GM19438 (cell line): ENCODE data around the gene ULK4.
"Not testable (repeated sequence)": the region's sequence is repeated elsewhere in the genome, so short reads cannot be mapped to it uniquely, and the experiment has no call there.

Experiments
- ATAC-seq: cut with Tn5 transposase; IDR thresholded peaks from one replicate; pipeline ENCODE4 v1.9.1; 2021; ENCODE audit warnings: low read depth; ENCODE audit not compliant: unreplicated experiment

The ULK4 gene

DNA sequence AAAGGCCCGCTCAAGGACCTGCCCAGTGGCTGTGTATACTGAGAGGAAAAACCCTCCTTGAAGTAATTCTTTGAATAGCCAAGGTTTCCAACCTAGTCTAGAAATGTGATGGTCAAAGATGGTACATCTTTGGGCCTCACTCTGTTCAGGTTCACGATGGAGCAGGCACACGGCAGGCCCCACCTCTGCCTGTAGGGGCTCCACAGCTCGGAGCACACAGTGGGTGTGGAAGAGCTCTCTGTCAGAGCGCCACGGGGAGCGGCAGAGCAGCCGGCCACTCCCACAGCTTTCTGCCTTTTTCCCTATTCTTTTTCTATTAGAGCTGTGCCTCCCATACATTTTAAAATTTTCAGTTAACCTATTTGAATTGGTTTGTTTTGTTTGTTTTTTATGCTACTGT is 673.1 kb downstream of the ULK4 start:
- no peak for ATAC-seq

DNA sequence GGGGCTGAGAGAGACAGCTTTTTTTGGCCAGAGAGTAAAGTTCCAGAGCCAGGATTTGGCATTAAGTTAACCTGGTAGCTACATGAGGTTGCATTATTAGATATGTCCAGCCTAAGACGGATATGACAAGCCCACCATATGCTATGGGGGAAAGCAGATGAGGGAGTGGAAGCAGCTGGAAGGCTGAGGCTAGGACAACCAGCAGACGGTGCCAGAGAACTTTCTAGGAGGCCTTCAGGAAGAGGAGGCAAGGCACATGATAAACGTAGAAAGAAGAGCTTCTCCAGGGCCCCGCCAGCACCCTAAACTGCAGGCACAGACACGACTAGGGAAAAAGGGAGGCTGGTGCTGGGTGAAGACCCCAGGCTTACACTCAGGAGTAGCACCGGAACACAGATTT is 675.6 kb downstream of the ULK4 start:
- no peak for ATAC-seq

DNA sequence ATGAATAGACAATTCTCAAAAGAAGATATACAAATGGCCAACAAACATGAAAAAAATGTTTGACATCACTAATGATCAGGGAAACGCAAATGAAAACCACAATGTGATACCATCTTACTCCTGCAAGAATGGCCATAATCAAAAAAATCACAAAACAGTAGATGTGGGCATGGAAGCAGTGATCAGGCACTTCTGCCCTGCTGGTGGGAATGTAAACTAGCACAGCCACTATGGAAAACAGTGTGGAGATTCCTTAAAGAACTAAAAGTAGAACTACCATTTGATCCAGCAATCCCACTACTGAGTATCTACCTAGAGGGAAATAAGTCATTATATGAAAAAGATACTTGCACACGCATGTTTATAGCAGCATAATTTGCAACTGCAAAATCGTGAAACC is 677.0 kb downstream of the ULK4 start:
- ATAC-seq = not testable (repeated sequence)

DNA sequence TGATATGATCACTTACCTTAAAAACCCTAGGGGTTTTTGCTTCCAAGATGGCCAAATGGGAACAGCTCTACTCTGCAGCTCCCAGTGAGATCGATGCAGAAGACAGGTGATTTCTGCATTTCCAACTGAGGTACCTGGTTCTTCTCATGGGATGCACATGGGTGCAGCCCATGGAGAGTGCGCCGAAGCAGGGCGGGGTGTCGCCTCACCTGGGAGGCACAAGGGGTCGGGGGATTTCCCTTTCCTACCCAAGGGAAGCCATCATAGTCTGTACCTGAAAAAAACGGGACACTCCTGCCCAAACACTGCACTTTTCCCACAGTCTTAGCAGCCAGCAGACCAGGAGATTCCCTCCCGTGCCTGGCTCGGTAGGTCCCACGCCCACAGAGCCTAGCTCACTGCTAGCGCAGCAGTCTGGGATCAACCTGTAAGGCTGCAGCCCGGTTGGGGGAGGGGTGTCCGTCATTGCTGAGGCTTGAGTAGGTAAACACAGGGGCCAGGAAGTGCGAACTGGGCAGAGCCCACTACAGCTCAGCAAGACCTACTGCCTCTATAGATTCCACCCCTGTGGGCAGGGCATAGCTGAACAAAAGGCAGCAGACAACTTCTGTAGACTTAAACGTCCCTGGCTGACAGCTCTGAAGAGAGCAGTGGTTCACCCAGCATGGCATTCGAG is 684.0 kb downstream of the ULK4 start:
- no peak for ATAC-seq

DNA sequence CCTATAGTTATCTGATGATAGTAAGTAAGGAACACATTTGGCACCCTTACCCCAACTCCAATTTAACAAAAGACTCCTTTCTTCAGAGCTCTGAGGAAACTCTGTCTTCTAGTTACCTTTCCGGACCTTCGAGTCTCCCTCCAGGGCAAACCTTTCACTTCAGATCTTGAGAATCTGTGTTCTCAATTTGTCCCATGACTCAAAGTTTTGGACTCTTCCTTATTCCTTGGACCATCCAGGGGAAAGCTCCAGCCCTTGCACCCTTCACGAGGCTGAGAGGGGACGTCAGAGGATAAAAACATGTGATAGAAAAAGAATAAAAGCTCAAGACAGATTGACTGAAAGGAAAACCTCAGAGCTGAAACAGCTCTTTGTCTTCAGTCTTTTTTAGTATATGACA is 685.7 kb downstream of the ULK4 start:
- no peak for ATAC-seq

DNA sequence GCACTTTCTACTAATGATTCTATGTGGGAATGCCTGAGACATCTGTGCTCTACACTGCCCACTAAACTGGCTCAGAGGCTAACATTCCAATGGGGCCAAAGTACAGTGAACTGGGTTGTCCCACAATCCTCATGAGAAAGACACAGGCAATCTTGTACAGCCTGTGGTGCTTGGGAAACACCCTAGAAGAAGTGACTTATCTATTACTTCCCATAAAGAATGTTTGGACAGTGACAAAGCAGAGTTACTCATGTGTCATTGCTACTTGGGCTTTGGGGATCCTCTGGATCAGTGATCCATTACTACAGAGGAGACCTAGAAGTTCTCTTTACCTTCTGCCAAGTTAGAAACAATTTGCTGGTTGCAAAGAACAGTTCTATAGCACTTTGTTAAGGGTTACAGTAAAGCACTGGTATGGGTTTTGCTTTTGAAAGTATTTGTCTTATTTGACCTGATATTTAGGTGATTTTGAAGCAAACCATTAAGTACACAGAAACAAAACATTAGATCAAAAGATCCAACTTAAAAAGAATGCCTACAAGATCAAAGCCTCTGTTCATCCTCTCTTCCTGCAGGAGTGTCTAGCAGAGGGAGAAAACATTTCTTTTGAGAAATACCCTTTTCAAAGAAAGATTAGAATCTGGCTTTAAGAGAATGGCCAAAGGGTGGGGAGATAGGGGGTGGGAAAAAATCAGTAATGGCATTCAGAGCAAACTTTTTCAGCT is 686.8 kb downstream of the ULK4 start:
- no peak for ATAC-seq

DNA sequence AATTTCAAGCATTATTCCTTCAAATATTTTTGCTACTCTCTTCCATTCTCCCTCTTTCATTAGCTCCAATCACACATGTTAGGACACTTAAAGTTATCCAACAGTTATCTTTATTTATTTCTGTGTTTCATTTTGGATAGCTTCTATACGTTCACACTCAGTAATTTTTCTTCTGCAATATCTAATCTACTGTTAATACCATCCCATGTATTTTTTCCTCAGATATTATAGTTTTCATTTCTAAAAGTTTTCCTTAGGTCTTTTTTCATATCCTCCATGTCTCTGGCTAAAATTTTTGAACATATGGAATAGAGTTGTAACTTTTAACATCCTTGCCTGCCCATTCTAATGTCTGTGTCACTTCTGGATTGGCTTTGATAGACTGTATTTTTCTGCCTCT is 689.2 kb downstream of the ULK4 start:
- no peak for ATAC-seq

DNA sequence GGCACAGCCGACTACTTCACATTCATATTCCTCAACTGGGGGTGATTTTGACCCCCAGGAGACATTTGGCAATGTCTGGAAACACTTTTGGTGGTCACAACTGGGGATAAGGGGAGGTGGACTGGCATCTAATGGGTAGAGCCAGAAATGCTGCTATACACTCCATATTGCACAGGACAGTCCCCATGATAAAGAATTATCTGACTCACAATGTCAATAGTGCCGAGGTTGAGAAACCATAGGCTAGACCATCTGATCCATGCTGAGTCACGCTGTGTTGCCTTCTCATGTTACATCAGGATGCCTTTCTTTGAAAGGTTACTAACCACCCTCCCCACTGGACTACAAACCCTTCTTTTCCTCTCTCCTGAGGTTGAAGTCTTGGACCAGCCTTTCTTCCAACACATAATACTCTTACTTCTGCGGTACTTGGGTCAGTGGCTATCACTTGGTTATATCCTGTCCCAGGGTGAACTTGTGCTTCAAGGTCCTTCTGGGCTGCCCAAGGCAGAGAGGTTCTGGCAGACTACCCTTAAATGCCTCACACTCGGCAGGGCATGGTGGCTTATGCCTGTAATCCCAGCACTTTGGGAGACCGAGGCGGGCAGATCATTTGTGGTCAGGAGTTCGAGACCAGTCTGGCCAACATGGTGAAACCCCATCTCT is 693.8 kb downstream of the ULK4 start:
- no peak for ATAC-seq

DNA sequence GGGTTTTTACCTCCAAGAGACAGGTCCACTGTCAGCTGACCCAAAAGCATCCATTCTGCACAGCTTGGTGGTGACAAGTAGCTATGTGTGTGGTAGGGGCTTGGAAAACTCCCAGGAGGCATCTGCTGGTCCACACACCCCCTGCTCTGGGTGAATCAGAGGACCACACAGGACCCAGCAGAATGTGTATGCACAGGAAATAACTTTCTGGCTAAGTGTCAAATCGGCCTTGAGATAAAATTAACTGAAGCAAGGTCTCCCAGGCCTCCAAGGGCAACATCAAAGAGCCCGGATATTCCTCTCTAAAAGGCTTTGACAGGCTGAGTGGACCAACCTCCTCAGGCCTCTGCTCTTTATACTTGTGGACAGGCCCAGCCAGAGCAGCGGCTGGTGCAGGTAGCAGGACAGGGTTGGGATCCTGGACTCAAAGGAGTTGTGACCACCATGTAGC is 696.1 kb downstream of the ULK4 start:
- no peak for ATAC-seq

DNA sequence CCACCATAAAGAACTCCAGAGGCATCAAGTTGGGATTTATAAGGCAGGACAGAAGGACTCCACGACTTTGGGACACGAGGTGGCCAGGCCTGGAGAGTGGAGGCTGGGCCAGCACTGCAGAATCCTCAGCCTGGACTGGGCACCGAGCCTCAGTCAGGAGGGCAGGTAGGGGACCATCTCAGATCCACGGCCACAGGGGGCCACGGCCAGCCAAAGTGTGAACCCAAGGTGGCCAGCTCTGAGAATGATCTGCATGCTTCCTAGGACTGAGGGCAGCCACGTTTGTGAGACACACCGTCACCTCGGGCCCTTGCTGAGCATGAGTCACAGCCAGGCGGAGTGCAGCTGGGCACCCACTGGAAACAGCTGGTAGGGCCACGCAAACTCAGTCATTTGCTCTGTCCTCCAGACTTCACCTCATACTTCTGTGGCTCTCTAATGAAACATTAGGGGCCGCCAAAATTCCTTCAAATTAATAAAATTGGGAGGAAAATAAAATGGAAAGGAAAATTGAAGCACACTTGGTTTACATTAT is 696.8 kb downstream of the ULK4 start:
- ATAC-seq = no peak

DNA sequence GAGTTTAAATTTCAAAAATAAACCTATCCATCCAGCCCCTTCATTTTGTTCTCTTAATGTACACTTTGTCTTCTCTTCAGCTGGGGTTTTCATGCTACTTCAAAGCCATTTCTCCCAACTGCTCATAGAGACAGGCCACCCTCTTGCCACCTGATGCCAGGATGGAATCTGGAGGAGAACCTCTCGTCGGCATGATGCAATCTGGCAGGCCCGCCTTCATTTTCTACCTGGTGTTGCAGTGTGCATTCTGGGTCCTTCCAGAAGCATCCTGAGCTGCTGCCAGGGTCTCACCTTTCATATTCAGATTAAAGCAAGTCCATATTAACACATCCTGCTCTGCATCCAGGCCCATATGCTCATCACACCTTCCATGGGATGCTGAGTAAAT is 701.8 kb downstream of the ULK4 start:
- ATAC-seq = no peak

DNA sequence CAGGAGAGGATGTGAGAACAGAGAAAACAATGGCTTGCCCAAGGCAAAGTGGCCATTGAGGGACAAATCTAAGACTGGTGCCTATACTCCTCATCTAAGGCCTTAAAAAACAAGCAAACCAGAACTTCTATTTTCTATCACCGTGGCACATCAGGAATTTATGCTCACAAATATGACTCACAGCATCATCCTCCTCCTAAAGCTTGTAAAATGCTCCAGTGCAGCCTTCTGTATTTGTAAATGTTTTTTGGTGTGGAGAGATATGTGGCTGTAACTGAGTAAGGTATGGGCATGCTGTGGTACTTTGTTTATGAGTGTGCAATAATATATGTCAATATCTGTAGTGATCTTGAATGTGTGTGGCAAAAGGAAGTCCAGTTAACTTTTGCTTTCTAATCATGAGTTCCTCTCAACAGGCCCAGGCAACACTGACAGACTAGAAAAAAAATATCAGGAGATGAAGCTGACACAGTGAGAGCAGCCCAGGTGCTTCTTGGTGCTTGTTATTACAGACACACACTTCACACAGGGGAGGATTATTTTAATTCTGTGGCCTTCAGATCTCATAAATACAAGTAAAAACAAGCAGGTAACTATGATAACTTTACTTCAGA is 702.3 kb downstream of the ULK4 start:
- ATAC-seq = no peak

DNA sequence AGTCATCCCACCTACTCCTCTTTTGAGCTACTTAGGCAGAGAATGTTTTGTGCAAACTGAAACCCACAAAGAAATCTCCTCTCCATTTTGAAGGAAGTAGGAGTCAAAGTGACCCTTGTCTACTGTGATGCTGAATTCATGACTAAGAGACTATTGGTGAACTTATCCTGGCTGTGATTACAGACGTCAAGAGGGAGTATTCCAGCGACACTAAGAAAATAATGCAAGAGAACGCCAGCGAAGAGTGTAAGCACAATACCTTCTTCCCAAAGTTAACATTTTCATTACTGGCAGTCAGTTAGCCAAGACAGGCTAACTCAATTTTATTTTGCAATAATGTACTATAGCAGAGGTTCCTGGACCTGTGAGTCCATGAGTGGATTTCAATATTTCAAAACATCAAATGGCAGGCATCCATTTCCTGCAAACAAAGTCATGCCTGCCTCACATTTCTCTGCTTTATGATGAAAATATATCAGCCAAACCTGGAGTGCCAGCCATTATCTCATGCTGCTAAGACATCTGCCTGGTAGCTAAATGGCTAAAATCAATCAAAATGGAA is 703.6 kb downstream of the ULK4 start:
- no peak for ATAC-seq

DNA sequence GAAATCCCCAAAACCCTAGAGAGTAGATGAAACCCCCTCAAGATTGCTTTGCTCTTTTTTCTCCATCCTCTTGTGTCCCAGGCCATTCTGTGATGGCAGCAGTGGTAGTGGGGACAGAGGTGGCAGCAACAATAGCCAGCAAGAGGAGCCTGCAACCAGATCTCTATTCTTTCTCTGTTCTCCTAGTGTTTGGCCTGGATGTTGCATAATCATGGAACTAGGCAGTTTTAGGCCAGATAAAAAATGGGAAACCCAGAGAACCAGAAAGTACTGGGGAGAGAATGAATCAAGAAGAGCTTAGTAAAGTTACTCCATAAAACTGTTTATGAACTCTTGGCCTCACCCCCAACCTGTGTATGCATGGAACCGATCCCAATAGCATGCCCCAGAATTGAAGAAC is 710.3 kb downstream of the ULK4 start:
- ATAC-seq = no peak

DNA sequence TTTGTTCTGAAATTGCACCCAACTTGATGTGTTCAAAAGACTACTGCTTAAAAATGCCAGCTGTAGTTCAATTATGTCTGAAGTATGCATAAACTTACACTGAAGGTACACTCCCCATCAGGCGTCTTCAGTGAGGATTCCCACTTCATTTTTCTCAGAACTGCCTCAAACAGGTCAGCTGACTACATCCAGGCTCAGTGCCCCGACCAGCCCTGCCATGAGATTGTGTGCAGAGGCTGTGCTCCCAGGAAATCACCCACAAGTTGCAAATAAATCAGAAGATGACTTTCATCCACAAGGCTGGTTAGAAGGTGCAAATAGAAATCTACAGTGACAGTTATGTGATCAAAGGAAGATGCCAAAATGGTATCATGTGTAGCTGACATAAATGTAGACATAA is 711.1 kb downstream of the ULK4 start:
- no peak for ATAC-seq

DNA sequence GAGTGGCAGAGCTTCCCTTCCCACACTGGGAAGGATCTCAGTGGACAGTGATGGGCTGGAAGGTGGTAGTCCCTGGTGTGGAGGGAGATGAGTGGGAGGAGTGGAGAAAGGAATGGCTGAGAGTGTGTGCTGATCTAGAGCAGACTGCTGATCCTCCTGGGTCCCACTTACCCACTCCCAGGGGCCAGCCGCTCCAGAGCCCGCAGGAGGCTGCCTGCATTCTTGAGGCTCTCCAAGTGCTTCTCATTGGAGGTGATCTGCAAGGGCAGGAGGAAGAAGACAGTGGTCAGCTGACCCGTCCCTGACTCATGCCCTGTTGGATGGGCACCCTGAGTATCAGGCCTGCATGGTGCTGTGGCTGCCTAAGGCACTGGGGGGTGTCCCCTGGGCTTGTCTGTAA is 712.6 kb downstream of the ULK4 start:
- no peak for ATAC-seq

DNA sequence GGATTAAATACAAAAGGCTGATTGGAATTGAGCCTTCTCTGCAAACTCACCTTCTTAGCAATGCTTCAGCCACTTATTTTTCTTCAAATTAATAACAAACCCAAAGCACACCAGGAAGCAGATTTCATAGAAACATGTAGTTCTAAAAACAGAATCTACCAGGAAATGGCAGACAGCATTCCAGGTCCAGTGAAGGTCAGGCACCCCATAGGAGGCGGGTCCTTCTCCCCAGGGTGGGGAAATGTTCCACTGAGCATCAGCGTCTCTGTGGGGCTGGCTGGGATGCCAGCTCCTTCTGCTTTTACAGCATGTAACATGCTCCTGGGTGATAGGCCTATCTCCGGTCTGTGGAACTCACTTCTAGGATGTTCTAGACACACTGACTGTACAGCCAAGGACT is 713.4 kb downstream of the ULK4 start:
- no peak for ATAC-seq

DNA sequence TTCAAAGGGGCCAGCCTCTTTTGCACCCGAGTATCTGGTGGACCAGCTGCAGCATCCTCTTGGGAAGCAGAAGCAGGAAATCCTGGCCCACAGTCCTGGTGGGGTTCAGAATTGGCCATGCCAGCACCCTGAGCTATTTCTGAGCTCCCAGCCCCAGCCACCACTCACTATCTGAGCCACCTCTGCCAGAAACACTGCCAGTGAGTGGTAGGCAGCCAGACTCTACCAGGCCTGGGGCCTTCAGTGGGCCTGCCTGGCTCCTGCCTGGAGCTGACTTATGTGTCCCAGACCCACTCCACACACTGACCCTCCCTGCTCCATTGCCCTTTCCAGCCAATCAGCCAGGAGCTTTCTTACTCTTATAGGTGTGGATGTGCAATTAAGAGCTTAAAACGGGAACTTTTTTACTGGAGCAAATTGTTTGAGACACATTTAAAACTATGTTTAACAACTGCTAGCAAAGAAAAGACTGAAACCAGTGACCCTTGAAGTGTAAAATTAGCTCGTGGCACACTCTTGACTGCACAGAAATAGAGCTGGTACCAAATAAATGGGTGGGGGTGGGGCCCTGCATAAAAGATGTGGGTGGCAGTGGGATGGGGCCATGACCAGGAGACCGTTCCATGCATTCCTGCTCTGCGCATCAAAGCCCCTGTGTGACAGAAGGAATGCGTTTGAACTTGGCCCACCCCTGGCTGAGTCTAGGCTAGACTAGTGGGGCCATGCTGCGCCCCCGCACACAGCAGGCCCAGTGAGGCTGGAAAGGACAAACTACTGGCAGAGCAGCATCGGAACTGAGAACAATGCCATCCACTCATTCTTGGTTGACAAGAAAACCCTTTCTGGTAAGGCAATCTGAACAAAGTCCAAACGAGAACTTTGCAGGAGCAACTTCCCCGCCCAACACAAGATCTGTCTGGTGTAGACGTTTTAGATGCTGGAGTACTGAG is 714.6 kb downstream of the ULK4 start:
- no peak for ATAC-seq

DNA sequence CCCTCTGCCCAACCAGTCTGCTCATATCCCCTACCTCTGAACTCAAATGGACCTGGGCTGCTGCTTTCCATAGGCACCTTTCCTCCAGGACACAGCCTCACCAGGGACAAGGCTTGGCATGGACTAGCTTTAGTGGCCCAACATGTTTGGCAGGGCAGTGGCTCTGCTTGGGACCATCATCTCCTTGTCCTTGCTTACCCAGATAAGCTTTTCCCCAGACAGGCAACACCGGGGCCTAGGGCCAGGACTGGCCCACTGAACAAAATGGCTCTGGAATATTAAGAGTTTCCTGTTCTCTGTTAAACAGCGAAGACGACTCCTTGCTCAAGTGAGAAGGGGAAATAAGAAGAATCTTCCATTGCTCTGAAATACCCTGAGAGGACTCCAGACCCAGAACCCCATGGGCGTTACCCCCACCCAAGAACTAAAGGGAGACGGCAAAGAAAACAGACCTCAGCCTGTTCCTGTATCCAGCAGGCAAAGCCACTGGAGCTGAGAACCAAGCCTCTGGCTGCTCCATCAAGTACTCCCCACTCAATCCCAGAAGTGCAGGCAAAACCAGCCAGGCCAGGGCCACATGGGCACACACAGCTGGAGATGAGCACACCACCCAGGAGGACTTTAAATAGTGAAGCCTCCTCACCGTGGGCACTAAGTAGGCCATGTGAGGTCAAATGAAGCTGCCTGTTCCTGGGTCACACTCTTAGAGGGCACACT is 717.1 kb downstream of the ULK4 start:
- no peak for ATAC-seq
